Vagina (tissue), 2 donors: ENCODE data around the gene PARVG. TPM values are rescaled to one million over a fixed set of nuclear protein-coding genes. Genes with fewer than 3 reads are reported as not detected.
"Not testable (repeated sequence)": the region's sequence is repeated elsewhere in the genome, so short reads cannot be mapped to it uniquely, and the experiment has no call there.

Source experiments
- DNase-seq, 2 donors: peaks; one replicate each; pipeline ENCODE4 v3.0.0-alpha.2; 2017; ENCODE audit errors: extremely low spot score in 2 of 2
- H3K27ac ChIP-seq: fragments of 200-600 bp; sonication (generic); one replicate; pipeline ENCODE4 v1.5.1; 2019
- H3K27me3 ChIP-seq: fragments of 200-600 bp; sonication (generic); one replicate; pipeline ENCODE4 v1.5.1; 2019
- H3K36me3 ChIP-seq, 2 donors: fragments of 200-600 bp; sonication (generic); one replicate each; pipeline ENCODE4 v1.5.1; 2017 to 2019
- H3K4me1 ChIP-seq: fragments of 200-600 bp; sonication (generic); one replicate; pipeline ENCODE4 v1.5.1; 2019
- H3K4me3 ChIP-seq, 2 donors: fragments of 200-600 bp; sonication (generic); 1 replicate in 1 of 2; 2 replicates in 1 of 2; pipeline ENCODE4 v1.5.1; 2016 to 2019
- H3K9me3 ChIP-seq: fragments of 200-600 bp; sonication (generic); one replicate; pipeline ENCODE4 v1.5.1; 2019
- CTCF ChIP-seq, 3 experiments: fragments of 450-650 bp in 2 of 3; fragments of 200-600 bp in 1 of 3; sonication (generic) in 1 of 3; IDR thresholded peaks; one replicate each; pipeline ENCODE4 v1.5.1; 2017 to 2019; ENCODE audit warnings: antibody characterized with exemption in 3 of 3, mild to moderate bottlenecking in 2 of 3, moderate library complexity in 2 of 3
- POLR2A ChIP-seq, 2 donors: fragments of 450-650 bp; IDR thresholded peaks; one replicate each; pipeline ENCODE4 v1.6.1; 2017; ENCODE audit warnings: antibody characterized with exemption in 2 of 2, mild to moderate bottlenecking in 2 of 2, moderate library complexity in 2 of 2
- POLR2AphosphoS5 ChIP-seq, 2 donors: sonication (generic); formaldehyde crosslinking; IDR thresholded peaks; one replicate each; pipeline ENCODE4 v1.9.0; 2017; ENCODE audit warnings: antibody characterized with exemption in 2 of 2, mild to moderate bottlenecking in 2 of 2, low read depth in 1 of 2; ENCODE audit not compliant: insufficient read depth in 1 of 2
- intact Hi-C: fragments of 100-400 bp; cut with DNase I; formaldehyde crosslinking; loops from one replicate; pipeline ENCODE4 v1.15.1; 2023
- total RNA-seq: library from RNA; depleted of rRNA; stranded (reverse); fragments of >200 nt; gene quantifications from one replicate; pipeline ENCODE4 v1.2.3, GENCODE V29; 2016

PARVG gene
- total RNA-seq, 1 donor from 2014 or later = 29.5 TPM

GRCh38 chr22:44229809-44230208 lies 49.1 kb downstream of the PARVG start:
- H3K4me1 ChIP-seq = no peaks in the 10 kb centered on the region
- no peak for DNase-seq
- no peak overlapping the region for H3K4me3 ChIP-seq
- no peaks in the 10 kb centered on the region for H3K36me3 ChIP-seq
- intact Hi-C loops = no loop called here
- H3K9me3 ChIP-seq = peaks cover 4% of the 10 kb centered on the region
- TF ChIP-seq POLR2AphosphoS5 (IDR thresholded peaks at IDR 0.05; ENCODE audit: insufficient read depth in 1 of 2, low read depth in 1 of 2) (no peak), CTCF (IDR thresholded peaks at IDR 0.05) (no peak), POLR2A (IDR thresholded peaks at IDR 0.05) (no peak)
- no peaks in the 10 kb centered on the region for H3K27me3 ChIP-seq
- no peak overlapping the region for H3K27ac ChIP-seq

- TF ChIP-seq POLR2AphosphoS5 (IDR thresholded peaks at IDR 0.05; ENCODE audit: insufficient read depth in 1 of 2, low read depth in 1 of 2) = no peak
- no peak for TF ChIP-seq POLR2A (IDR thresholded peaks at IDR 0.05)
- TF ChIP-seq CTCF (IDR thresholded peaks at IDR 0.05) = no peak
- Histone ChIP-seq H3K27ac (no peak overlapping the region), H3K27me3 (no peaks in the 10 kb centered on the region), H3K4me3 (no peak overlapping the region), H3K4me1 (no peaks in the 10 kb centered on the region), H3K36me3 (no peaks in the 10 kb centered on the region), H3K9me3 (peaks cover 4% of the 10 kb centered on the region)
- DNase-seq = no peak
- intact Hi-C loops = no loop called here
Measured at GRCh38 chr22:44231233-44231632, 50.5 kb downstream of the PARVG start.

- H3K36me3 ChIP-seq, H3K27me3 ChIP-seq, DNase-seq, intact Hi-C loops, H3K4me3 ChIP-seq, H3K4me1 ChIP-seq, H3K27ac ChIP-seq, H3K9me3 ChIP-seq: not testable (repeated sequence)
Measured at GRCh38 chr22:44234372-44234771, 53.6 kb downstream of the PARVG start.

GRCh38 chr22:44237290-44237689 lies 56.6 kb downstream of the PARVG start:
- no peak for DNase-seq
- H3K4me1 ChIP-seq = no peaks in the 10 kb centered on the region
- H3K9me3 ChIP-seq = no peaks in the 10 kb centered on the region
- H3K4me3 ChIP-seq = no peak overlapping the region
- H3K27me3 ChIP-seq = no peaks in the 10 kb centered on the region
- intact Hi-C loops = no loop called here
- no peak overlapping the region for H3K27ac ChIP-seq
- no peaks in the 10 kb centered on the region for H3K36me3 ChIP-seq
- TF ChIP-seq CTCF (IDR thresholded peaks at IDR 0.05) = no peak
- TF ChIP-seq POLR2AphosphoS5 (IDR thresholded peaks at IDR 0.05; ENCODE audit: insufficient read depth in 1 of 2, low read depth in 1 of 2) = no peak
- TF ChIP-seq POLR2A (IDR thresholded peaks at IDR 0.05) = no peak

GRCh38 chr22:44241121-44241520 lies 60.4 kb downstream of the PARVG start:
- H3K4me3 ChIP-seq, H3K27ac ChIP-seq, H3K4me1 ChIP-seq, H3K36me3 ChIP-seq, H3K9me3 ChIP-seq, H3K27me3 ChIP-seq, DNase-seq, intact Hi-C loops: not testable (repeated sequence)

GRCh38 chr22:44242946-44243724 lies 62.4 kb downstream of the PARVG start:
- Histone ChIP-seq H3K27me3 (no peaks in the 10 kb centered on the region), H3K36me3 (no peaks in the 10 kb centered on the region), H3K27ac (no peak overlapping the region), H3K4me3 (no peak overlapping the region), H3K9me3 (no peaks in the 10 kb centered on the region), H3K4me1 (no peaks in the 10 kb centered on the region)
- intact Hi-C loops = no loop called here
- TF ChIP-seq POLR2AphosphoS5 (IDR thresholded peaks at IDR 0.05; ENCODE audit: insufficient read depth in 1 of 2, low read depth in 1 of 2) (no peak), CTCF (IDR thresholded peaks at IDR 0.05) (no peak), POLR2A (IDR thresholded peaks at IDR 0.05) (no peak)
- peak; percentile 72 to 89 for DNase-seq
